PFSK-1 (cell line): ENCODE results near the gene TJP2.

Experiments used
- FOXP2 ChIP-seq: optimal IDR thresholded peaks from 2 replicates; pipeline ENCODE3; 2011; ENCODE audit warnings: borderline replicate concordance, control low read depth, inconsistent platforms; ENCODE audit not compliant: insufficient read depth; ENCODE audit errors: extremely low read length, extremely low read depth
- POLR2AphosphoS5 ChIP-seq: IDR thresholded peaks from 2 replicates; pipeline ENCODE4 v1.6.1; 2012; ENCODE audit warnings: low read depth, mild to moderate bottlenecking, control low read depth, low read length, moderate library complexity
- SIN3A ChIP-seq: IDR thresholded peaks from 2 replicates; pipeline ENCODE4 v1.6.1; 2012; ENCODE audit warnings: mild to moderate bottlenecking, low read length, moderate library complexity, borderline replicate concordance; ENCODE audit not compliant: insufficient read depth
- TAF1 ChIP-seq: IDR thresholded peaks from 2 replicates; pipeline ENCODE4 v1.6.1; 2012; ENCODE audit warnings: low read length, control low read depth, borderline replicate concordance; ENCODE audit not compliant: insufficient read depth
- TF ChIP-seq, protein P1 (sequence below), 2 experiments: IDR thresholded peaks; 2 replicates each; pipeline versions ENCODE4 v1.6.1 to v1.8.0; 2011 to 2012; ENCODE audit warnings: low read depth in 2 of 2, low read length in 2 of 2, control low read depth in 1 of 2, inconsistent platforms in 1 of 2, mild to moderate bottlenecking in 1 of 2, moderate library complexity in 1 of 2; ENCODE audit not compliant: insufficient read depth in 1 of 2

The TJP2 gene

DNA sequence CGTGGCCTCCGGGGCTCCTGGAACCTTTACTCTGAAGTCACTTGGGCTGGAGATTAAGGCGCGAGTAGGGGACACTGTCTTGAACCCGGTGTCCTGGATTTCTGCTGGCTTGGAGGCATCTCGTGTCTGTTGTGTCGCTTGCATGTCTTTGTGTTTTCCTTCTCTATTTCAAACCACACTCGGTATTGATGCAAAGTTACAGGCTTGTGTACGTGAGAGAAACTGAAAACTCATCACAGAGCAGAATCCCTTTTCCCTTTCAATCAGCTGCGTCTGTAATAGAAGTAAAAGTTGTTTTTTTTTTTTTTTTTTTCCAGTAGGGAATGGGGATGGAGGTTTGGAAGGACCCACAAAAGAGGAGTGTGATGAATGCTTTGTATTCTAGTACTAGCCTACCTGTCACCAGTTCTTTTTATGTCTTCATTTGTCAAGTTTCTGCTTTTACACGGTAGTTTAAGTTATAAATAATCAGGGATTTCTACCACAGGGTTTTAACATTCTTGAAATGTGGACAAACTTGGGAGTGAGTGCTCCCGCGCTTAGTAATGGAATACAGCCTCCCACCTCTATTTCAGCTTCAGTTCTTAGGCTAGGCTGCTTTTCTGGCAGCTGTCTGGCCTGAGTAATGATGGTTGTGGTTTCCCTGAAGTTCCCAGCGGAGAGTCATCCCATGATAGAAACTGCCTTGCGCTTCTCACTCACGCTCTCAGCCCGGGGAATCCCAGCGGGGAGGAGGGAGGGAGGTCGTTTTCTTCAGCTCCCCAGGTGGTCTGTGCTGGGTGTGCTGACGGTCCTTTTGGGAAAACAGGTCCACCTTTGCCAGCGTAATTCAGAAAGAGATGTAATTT, 763 bp downstream of the TJP2 start:
- TF ChIP-seq SIN3A (no peak), FOXP2 (no peak), POLR2AphosphoS5 (no peak), TAF1 (no peak)
- TF ChIP-seq, protein P1, sequence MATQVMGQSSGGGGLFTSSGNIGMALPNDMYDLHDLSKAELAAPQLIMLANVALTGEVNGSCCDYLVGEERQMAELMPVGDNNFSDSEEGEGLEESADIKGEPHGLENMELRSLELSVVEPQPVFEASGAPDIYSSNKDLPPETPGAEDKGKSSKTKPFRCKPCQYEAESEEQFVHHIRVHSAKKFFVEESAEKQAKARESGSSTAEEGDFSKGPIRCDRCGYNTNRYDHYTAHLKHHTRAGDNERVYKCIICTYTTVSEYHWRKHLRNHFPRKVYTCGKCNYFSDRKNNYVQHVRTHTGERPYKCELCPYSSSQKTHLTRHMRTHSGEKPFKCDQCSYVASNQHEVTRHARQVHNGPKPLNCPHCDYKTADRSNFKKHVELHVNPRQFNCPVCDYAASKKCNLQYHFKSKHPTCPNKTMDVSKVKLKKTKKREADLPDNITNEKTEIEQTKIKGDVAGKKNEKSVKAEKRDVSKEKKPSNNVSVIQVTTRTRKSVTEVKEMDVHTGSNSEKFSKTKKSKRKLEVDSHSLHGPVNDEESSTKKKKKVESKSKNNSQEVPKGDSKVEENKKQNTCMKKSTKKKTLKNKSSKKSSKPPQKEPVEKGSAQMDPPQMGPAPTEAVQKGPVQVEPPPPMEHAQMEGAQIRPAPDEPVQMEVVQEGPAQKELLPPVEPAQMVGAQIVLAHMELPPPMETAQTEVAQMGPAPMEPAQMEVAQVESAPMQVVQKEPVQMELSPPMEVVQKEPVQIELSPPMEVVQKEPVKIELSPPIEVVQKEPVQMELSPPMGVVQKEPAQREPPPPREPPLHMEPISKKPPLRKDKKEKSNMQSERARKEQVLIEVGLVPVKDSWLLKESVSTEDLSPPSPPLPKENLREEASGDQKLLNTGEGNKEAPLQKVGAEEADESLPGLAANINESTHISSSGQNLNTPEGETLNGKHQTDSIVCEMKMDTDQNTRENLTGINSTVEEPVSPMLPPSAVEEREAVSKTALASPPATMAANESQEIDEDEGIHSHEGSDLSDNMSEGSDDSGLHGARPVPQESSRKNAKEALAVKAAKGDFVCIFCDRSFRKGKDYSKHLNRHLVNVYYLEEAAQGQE (IDR thresholded peaks at IDR 0.05; ENCODE audit: insufficient read depth in 1 of 2, low read depth in 2 of 2, low read length in 2 of 2) = no peak

DNA sequence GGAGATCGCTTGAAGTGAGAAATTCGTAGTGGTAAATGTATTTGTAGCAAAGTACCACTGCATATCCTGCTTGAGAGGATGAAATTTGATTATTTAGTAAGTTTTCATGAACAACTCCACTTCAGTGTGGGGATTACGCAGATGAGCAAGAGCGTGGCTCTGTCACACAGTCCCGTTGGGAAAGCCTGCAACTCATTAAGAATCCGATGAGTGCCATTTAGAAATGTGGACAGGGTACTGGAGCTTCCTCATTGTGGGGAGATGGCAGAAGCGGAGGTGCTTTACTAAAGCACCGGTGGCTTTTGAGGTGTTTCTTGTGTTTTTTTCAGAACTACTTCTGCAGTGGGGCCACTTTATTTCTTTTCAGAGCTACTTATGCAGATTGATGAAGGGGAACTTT, 1.4 kb downstream of the TJP2 start:
- no peak for TF ChIP-seq POLR2AphosphoS5
- TF ChIP-seq SIN3A = no peak
- no peak for TF ChIP-seq FOXP2
- TF ChIP-seq, protein P1 (IDR thresholded peaks at IDR 0.05; ENCODE audit: insufficient read depth in 1 of 2, low read depth in 2 of 2, low read length in 2 of 2) = no peak
- no peak for TF ChIP-seq TAF1

DNA sequence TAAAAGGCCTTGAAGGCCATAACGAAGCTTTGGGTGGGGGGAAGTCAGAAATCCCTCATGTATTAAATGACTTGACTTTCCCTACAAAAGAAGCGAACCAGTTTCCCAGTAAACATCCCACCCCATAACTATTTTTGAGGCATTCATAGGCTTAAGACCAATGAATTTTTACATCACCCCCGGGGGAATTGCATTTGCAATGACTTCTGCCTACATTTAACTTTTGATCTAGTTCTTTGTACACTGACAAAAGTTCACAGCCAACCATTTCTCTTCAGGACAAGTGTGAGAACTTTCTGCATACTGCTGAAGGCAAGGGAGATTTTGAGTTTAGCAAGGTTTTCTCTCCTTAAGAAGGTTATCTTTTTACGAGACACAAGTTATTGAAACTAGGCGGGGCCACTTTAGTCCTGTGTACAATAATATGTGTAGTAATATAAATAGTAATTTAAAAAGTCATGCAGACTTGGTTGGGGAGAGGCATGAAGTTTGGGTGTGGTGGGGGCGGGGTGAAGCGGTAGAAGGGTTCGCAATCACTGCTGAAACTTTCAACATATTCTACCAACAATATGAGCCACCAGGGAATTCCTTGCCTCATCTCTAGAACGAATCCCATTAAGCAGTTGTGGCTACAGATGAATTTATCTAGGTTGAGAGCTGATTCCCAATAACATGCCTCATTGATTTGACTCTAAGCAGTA, 2.5 kb downstream of the TJP2 start:
- TF ChIP-seq, protein P1 (IDR thresholded peaks at IDR 0.05; ENCODE audit: insufficient read depth in 1 of 2, low read depth in 2 of 2, low read length in 2 of 2) = no peak
- TF ChIP-seq TAF1 = no peak
- no peak for TF ChIP-seq FOXP2
- TF ChIP-seq SIN3A = no peak

DNA sequence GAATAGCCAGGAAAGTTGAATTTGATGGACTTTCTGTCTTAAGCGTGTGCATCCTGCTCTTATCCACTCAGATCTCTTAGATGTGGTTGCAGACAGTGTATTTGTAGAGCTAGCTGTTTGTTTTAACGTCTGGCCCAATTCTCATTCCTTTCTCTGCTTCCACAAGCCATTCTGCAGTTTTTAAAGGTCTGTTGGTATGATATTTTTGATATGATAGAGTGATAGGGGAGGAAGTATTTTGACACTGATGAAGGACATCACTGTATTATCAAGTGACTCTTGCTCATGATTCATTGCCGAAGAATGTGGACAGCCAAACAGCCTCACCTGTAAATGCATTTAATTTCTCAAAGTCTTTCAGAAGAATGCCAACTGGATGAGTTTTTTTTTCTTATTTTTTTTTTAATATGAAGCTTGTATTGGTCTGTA, 4.5 kb downstream of the TJP2 start:
- TF ChIP-seq TAF1 (no peak), POLR2AphosphoS5 (no peak), SIN3A (no peak)

DNA sequence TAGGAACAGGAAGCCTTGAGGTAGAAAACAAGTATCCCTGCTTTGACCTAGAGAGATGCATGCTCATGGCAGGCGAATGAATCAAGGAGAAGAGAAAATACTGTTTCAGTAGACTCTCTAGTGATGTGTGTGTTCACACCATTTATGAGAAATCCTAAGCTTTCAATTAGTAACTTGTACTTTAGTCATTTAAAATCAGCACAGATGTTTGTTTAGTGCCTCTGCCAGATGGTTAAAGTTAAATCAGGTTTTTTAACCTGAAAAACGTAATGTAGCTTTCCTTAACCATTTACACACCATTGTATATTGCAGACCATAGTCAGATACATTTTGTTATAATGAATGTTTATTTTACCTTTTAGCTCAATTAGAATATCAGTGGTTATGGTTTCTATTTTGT, 5.0 kb downstream of the TJP2 start:
- TF ChIP-seq, protein P1 (IDR thresholded peaks at IDR 0.05; ENCODE audit: insufficient read depth in 1 of 2, low read depth in 2 of 2, low read length in 2 of 2) = no peak
- TF ChIP-seq POLR2AphosphoS5 = no peak
- no peak for TF ChIP-seq FOXP2
- TF ChIP-seq TAF1 = no peak
- no peak for TF ChIP-seq SIN3A
